Stimulated activated CD4-positive, alpha-beta T cell treated with anti-CD3 and anti-CD28 coated beads, Interleukin-15, amount 100 ng/mL, for 48 hours (primary cell): ENCODE data around the gene TDRD12.

Experiments used
- DNase-seq, 2 donors: peaks; one replicate each; pipeline ENCODE4 v3.0.0-alpha.2; 2020; ENCODE audit warnings: low read depth in 2 of 2

The TDRD12 gene

GRCh38 chr19:32808236-32808635, 88.7 kb downstream of the TDRD12 start:
- no peak for DNase-seq

- no peak for DNase-seq
Observed at GRCh38 chr19:32809254-32809653, 89.7 kb downstream of the TDRD12 start.

GRCh38 chr19:32809754-32810153, 90.2 kb downstream of the TDRD12 start:
- no peak for DNase-seq

- DNase-seq = no peak
Observed at GRCh38 chr19:32810452-32810851, 90.9 kb downstream of the TDRD12 start.

GRCh38 chr19:32811151-32811550, 91.6 kb downstream of the TDRD12 start:
- DNase-seq = no peak

- no peak for DNase-seq
Observed at GRCh38 chr19:32812036-32812435, 92.5 kb downstream of the TDRD12 start.

GRCh38 chr19:32812571-32812970, 93.0 kb downstream of the TDRD12 start:
- DNase-seq = no peak

GRCh38 chr19:32813862-32814425, 94.4 kb downstream of the TDRD12 start:
- DNase-seq = no peak

GRCh38 chr19:32814624-32815023, 95.1 kb downstream of the TDRD12 start:
- DNase-seq = no peak

- no peak for DNase-seq
Observed at GRCh38 chr19:32816555-32817099, 97.1 kb downstream of the TDRD12 start.

GRCh38 chr19:32817569-32818476, 98.3 kb downstream of the TDRD12 start:
- no peak for DNase-seq

GRCh38 chr19:32818536-32818935, 99.0 kb downstream of the TDRD12 start:
- DNase-seq = no peak

- DNase-seq = no peak
Observed at GRCh38 chr19:32819419-32820400, 100.1 kb downstream of the TDRD12 start.

GRCh38 chr19:32822916-32823746, 103.6 kb downstream of the TDRD12 start:
- DNase-seq = no peak

- DNase-seq = no peak
Observed at GRCh38 chr19:32823747-32824102, 104.2 kb downstream of the TDRD12 start.

- DNase-seq = no peak
Observed at GRCh38 chr19:32824191-32824751, 104.7 kb downstream of the TDRD12 start.

GRCh38 chr19:32824916-32825608, 105.5 kb downstream of the TDRD12 start:
- DNase-seq = no peak

- DNase-seq = no peak
Observed at GRCh38 chr19:32828139-32828538, 108.6 kb downstream of the TDRD12 start.

GRCh38 chr19:32828643-32829344, 109.2 kb downstream of the TDRD12 start:
- DNase-seq = no peak
